NB4 (cell line): ENCODE data around the gene ZFP36L2.
A peak's percentile ranks its signal among the peaks of the same experiment; 100 is the strongest.

Experiments
- DNase-seq: peaks from one replicate; pipeline ENCODE4 v3.0.0; 2010; ENCODE audit warnings: low read depth
- H3K4me3 ChIP-seq: one replicate; pipeline ENCODE4 v1.5.1; 2011; ENCODE audit warnings: mild to moderate bottlenecking, low read depth, low read length, moderate library complexity
- CTCF ChIP-seq: IDR thresholded peaks from one replicate; pipeline ENCODE4 v1.5.1; 2012; ENCODE audit warnings: low read depth, low read length
- MAX ChIP-seq: IDR thresholded peaks from 2 replicates; pipeline ENCODE4 v1.6.1; 2011; ENCODE audit warnings: low read depth, low read length
- MYC ChIP-seq: IDR thresholded peaks from 2 replicates; pipeline ENCODE4 v1.6.1; 2011; ENCODE audit warnings: low read depth, low read length
- POLR2A ChIP-seq: IDR thresholded peaks from 2 replicates; pipeline ENCODE4 v1.6.1; 2011; ENCODE audit warnings: mild to moderate bottlenecking; ENCODE audit not compliant: insufficient read length; ENCODE audit errors: extremely low read depth

The ZFP36L2 gene

GRCh38 chr2:43224131-43224570 is 2.3 kb downstream of the ZFP36L2 start:
- peak overlapping the region; percentile 88 for H3K4me3 ChIP-seq
- DNase-seq, result peak; percentile 91
- TF ChIP-seq CTCF (peak; percentile 26), MAX (peak; percentile 41; the same call in 1 of the 2 replicates), MYC (no peak)

GRCh38 chr2:43223521-43224001 is 2.8 kb downstream of the ZFP36L2 start:
- DNase-seq, result peak; percentile 65
- peak overlapping the region; percentile 88 for H3K4me3 ChIP-seq
- no peak for TF ChIP-seq MAX
- no peak for TF ChIP-seq MYC
- no peak for TF ChIP-seq POLR2A
- no peak for TF ChIP-seq CTCF

- peak overlapping the region; percentile 88 for H3K4me3 ChIP-seq
- TF ChIP-seq CTCF (no peak), MYC (no peak), POLR2A (no peak), MAX (no peak)
- DNase-seq, result peak; percentile 67
Observed at GRCh38 chr2:43222475-43223309, 3.7 kb downstream of the ZFP36L2 start.

- TF ChIP-seq MAX (peak; percentile 46; the same call in 1 of the 2 replicates), POLR2A (peak; percentile 58), MYC (no peak), CTCF (no peak)
- DNase-seq, result peak; percentile 95
- peak overlapping the region; percentile 88 for H3K4me3 ChIP-seq
Observed at GRCh38 chr2:43221763-43222474, 4.5 kb downstream of the ZFP36L2 start.

- peak; percentile 92 for DNase-seq
- H3K4me3 ChIP-seq, result peak overlapping the region; percentile 88
- peak; percentile 49 for TF ChIP-seq POLR2A
- TF ChIP-seq MAX, result 0 out of 2 replicates have a peak, but pooled peaks have one; percentile 24
- no peak; the same call in 1 of the 2 replicates for TF ChIP-seq MYC
- TF ChIP-seq CTCF, result no peak
Observed at GRCh38 chr2:43221124-43221762, 5.2 kb downstream of the ZFP36L2 start.
